Panc1 (cell line): ENCODE data around the gene NR2C2. TPM values are rescaled to one million over a fixed set of nuclear protein-coding genes. Genes with fewer than 3 reads are reported as not detected.
A peak's percentile ranks its signal among the peaks of the same experiment; 100 is the strongest.

Experiments used
- ATAC-seq: fragments of 200-7000 bp; cut with Tn5 transposase; 2 replicates; pipeline ENCODE4 v1.9.1; 2020; ENCODE audit warnings: mild to moderate bottlenecking, moderate library complexity
- BruUV-seq: library from RNA; stranded (reverse); fragments of 400-500 nt; replicated peaks from 2 replicates; lab custom pipeline; 2021; lab: Mats Ljungman, UMichigan
- CTCF ChIA-PET: fragments of 300-600 bp; sonication (Branson Sonifier 250); formaldehyde crosslinking; loops from one replicate; lab custom pipeline; 2022; ENCODE audit warnings: antibody characterized with exemption; lab: Charles Lee
- POLR2A ChIA-PET: fragments of 300-600 bp; sonication (Branson Sonifier 250); formaldehyde crosslinking; loops from one replicate; lab custom pipeline; 2022; ENCODE audit warnings: antibody characterized with exemption; lab: Charles Lee
- DNase-seq: peaks from one replicate; pipeline ENCODE4 v3.0.0-alpha.2; 2010; ENCODE audit warnings: low read depth, low spot score
- H3K27ac ChIP-seq: 2 replicates; pipeline ENCODE4 v1.5.1; 2011; ENCODE audit warnings: mild to moderate bottlenecking, low read length, inconsistent platforms
- H3K27me3 ChIP-seq: fragments of 200-500 bp; sonication (Bioruptor generic); 2 replicates; pipeline ENCODE4 v1.6.0; 2014; ENCODE audit warnings: low read length, inconsistent platforms; ENCODE audit not compliant: control insufficient read depth, insufficient read depth
- H3K36me3 ChIP-seq: fragments of 200-500 bp; sonication (Bioruptor generic); 2 replicates; pipeline ENCODE4 v1.5.1; 2014; ENCODE audit warnings: inconsistent platforms, mild to moderate bottlenecking, low read length, moderate library complexity; ENCODE audit not compliant: control insufficient read depth, insufficient read depth
- H3K4me1 ChIP-seq: 2 replicates; pipeline ENCODE4 v1.5.1; 2011; ENCODE audit warnings: inconsistent platforms, mild to moderate bottlenecking, low read length, moderate library complexity; ENCODE audit not compliant: control insufficient read depth, insufficient read depth
- H3K4me3 ChIP-seq, 2 experiments: 2 replicates each; pipeline ENCODE4 v1.5.1; 2011 to 2012; ENCODE audit warnings: low read depth in 2 of 2, low read length in 2 of 2, mild to moderate bottlenecking in 2 of 2, inconsistent platforms in 1 of 2, moderate library complexity in 1 of 2
- H3K9me3 ChIP-seq: fragments of 200-500 bp; sonication (Bioruptor generic); 2 replicates; pipeline ENCODE4 v1.5.1; 2014; ENCODE audit warnings: low read depth, mild to moderate bottlenecking, inconsistent platforms, low read length, moderate library complexity; ENCODE audit not compliant: control insufficient read depth, insufficient read depth
- CTCF ChIP-seq: fragments of 450-650 bp; IDR thresholded peaks from 2 replicates; pipeline ENCODE4 v1.5.1; 2017; ENCODE audit warnings: mild to moderate bottlenecking
- POLR2AphosphoS5 ChIP-seq: IDR thresholded peaks from 2 replicates; pipeline ENCODE4 v1.6.1; 2012; ENCODE audit warnings: mild to moderate bottlenecking, low read depth, low read length, moderate library complexity
- REST ChIP-seq, 2 experiments: IDR thresholded peaks; 2 replicates each; pipeline ENCODE4 v1.6.1; 2011 to 2012; ENCODE audit warnings: low read depth in 2 of 2, control low read depth in 1 of 2, low read length in 1 of 2, mild to moderate bottlenecking in 1 of 2, moderate library complexity in 1 of 2; ENCODE audit not compliant: insufficient read depth in 1 of 2
- SIN3A ChIP-seq: IDR thresholded peaks from 2 replicates; pipeline ENCODE4 v1.6.1; 2012; ENCODE audit warnings: low read depth, mild to moderate bottlenecking, low read length, moderate library complexity, borderline replicate concordance; ENCODE audit not compliant: insufficient read depth
- TCF7L2 ChIP-seq: IDR thresholded peaks from 2 replicates; pipeline ENCODE4 v1.6.1; 2011; ENCODE audit warnings: mild to moderate bottlenecking, low read depth, low read length, inconsistent platforms
- in situ Hi-C: cut with HindIII; loops from 2 replicates; pipeline ENCODE4 v1.10.0; 2016; ENCODE audit warnings: low sequenced_read_pairs, low pct_unique_long_range_greater_than_20kb
- intact Hi-C: fragments of 100-400 bp; cut with micrococcal nuclease; formaldehyde crosslinking; loops from one replicate; pipeline ENCODE4 v1.10.0; 2022; ENCODE audit not compliant: unreplicated experiment
- total RNA-seq: library from RNA; stranded (reverse); gene quantifications from one replicate; pipeline ENCODE4 v1.2.1, GENCODE V29; 2021; ENCODE audit not compliant: unreplicated experiment

Gene NR2C2
- total RNA-seq, 1 experiment from 2014 or later: 30.6 TPM

- no peaks in the 10 kb centered on the region for H3K27me3 ChIP-seq
- no peaks in the 10 kb centered on the region for H3K9me3 ChIP-seq
- H3K36me3 ChIP-seq: no peaks in the 10 kb centered on the region; the same call in 1 of the 2 replicates
- peak overlapping the region; percentile 73 for H3K27ac ChIP-seq
- TF ChIP-seq CTCF: no peak
- TF ChIP-seq TCF7L2: no peak
- no peak for TF ChIP-seq REST (IDR thresholded peaks at IDR 0.05; ENCODE audit: insufficient read depth in 1 of 2, low read depth in 2 of 2, low read length in 1 of 2)
- TF ChIP-seq SIN3A: no peak
- no peak for TF ChIP-seq POLR2AphosphoS5
- peak; percentile 54; the same call in 1 of the 2 replicates for ATAC-seq
- BruUV-seq: no TSS peak
- in situ Hi-C loops: no loop called here
- ChIA-PET CTCF (no interaction called here), POLR2A (interaction anchor here (0.8 kb wide), 1 partner anchor 140 kb away, joined by 3 read pairs; no protein-coding TSS in a partner anchor)
- DNase-seq: no peak
- H3K4me1 ChIP-seq: peaks cover 10% of the 10 kb centered on the region
- peak overlapping the region; percentile 77 to 86 for H3K4me3 ChIP-seq
- intact Hi-C loops: no loop called here
Observed at GRCh38 chr3:15065550-15066007, 118.2 kb downstream of the NR2C2 start.

GRCh38 chr3:15066467-15066866 lies 119.1 kb downstream of the NR2C2 start:
- in situ Hi-C loops (no loop called here), intact Hi-C loops (no loop called here)
- ATAC-seq: no peak
- no peaks in the 10 kb centered on the region; the same call in 1 of the 2 replicates for H3K36me3 ChIP-seq
- TF ChIP-seq SIN3A (no peak), POLR2AphosphoS5 (no peak), REST (IDR thresholded peaks at IDR 0.05; ENCODE audit: insufficient read depth in 1 of 2, low read depth in 2 of 2, low read length in 1 of 2) (no peak), TCF7L2 (no peak), CTCF (no peak)
- no peak overlapping the region for H3K4me3 ChIP-seq
- ChIA-PET POLR2A (no interaction called here), CTCF (no interaction called here)
- no peaks in the 10 kb centered on the region for H3K9me3 ChIP-seq
- no peaks in the 10 kb centered on the region for H3K27me3 ChIP-seq
- no peak overlapping the region for H3K27ac ChIP-seq
- H3K4me1 ChIP-seq: peaks cover 10% of the 10 kb centered on the region
- no peak for DNase-seq
- BruUV-seq: no TSS peak
